Activated CD4-positive, alpha-beta T cell treated with anti-CD3 and anti-CD28 coated beads, Interleukin-2, amount 50 U/mL, for 48 hours (primary cell): ENCODE results near the gene CORT.
"Not testable (repeated sequence)": the region's sequence is repeated elsewhere in the genome, so short reads cannot be mapped to it uniquely, and the experiment has no call there.

Source experiments
- DNase-seq, 2 experiments: peaks; one replicate each; pipeline ENCODE4 v3.0.0-alpha.2; 2020

CORT gene

GRCh38 chr1:10449751-10450150 lies at the start of gene CORT:
CORT (plus strand) TSS chr1:10450031; CDS start chr1:10450224, 193 bp downstream.
- no peak for DNase-seq

- no peak for DNase-seq
Measured at GRCh38 chr1:10401281-10401680, 48.5 kb upstream of the CORT start.

- DNase-seq, result no peak
Measured at GRCh38 chr1:10402729-10403274, 47.0 kb upstream of the CORT start.

- no peak for DNase-seq
Measured at GRCh38 chr1:10407201-10407600, 42.6 kb upstream of the CORT start.

GRCh38 chr1:10415211-10415930 lies 34.5 kb upstream of the CORT start:
- no peak for DNase-seq

- DNase-seq, result not testable (repeated sequence)
Measured at GRCh38 chr1:10415967-10416366, 33.9 kb upstream of the CORT start.

- DNase-seq, result not testable (repeated sequence)
Measured at GRCh38 chr1:10418741-10419140, 31.1 kb upstream of the CORT start.

GRCh38 chr1:10419351-10419750 lies 30.5 kb upstream of the CORT start:
- DNase-seq, result no peak

- no peak for DNase-seq
Measured at GRCh38 chr1:10421637-10422036, 28.2 kb upstream of the CORT start.

- DNase-seq, result no peak
Measured at GRCh38 chr1:10424034-10424433, 25.8 kb upstream of the CORT start.

GRCh38 chr1:10424651-10425050 lies 25.2 kb upstream of the CORT start:
- DNase-seq, result no peak

- DNase-seq, result not testable (repeated sequence)
Measured at GRCh38 chr1:10425826-10426534, 23.9 kb upstream of the CORT start.

GRCh38 chr1:10426535-10426848 lies 23.3 kb upstream of the CORT start:
- not testable (repeated sequence) for DNase-seq

- no peak for DNase-seq
Measured at GRCh38 chr1:10428984-10429383, 20.8 kb upstream of the CORT start.

- DNase-seq, result peak; percentile 21 to 38
Measured at GRCh38 chr1:10429868-10430215, 20.0 kb upstream of the CORT start.

- DNase-seq, result peak; percentile 87 to 90
Measured at GRCh38 chr1:10430216-10431069, 19.4 kb upstream of the CORT start, which contains the start of gene CENPS. CENPS (plus strand) TSS chr1:10430433; CDS start chr1:10430518, 85 bp downstream.

GRCh38 chr1:10431070-10431730 lies 18.6 kb upstream of the CORT start:
- peak in 1 of 2 experiments; percentile 23 for DNase-seq

- DNase-seq, result no peak
Measured at GRCh38 chr1:10432910-10433700, 16.7 kb upstream of the CORT start.

- DNase-seq, result no peak
Measured at GRCh38 chr1:10433790-10434189, 16.0 kb upstream of the CORT start.

GRCh38 chr1:10434590-10434989 lies 15.2 kb upstream of the CORT start:
- DNase-seq, result no peak

- no peak for DNase-seq
Measured at GRCh38 chr1:10437052-10437451, 12.8 kb upstream of the CORT start.

- DNase-seq, result no peak
Measured at GRCh38 chr1:10438677-10439163, 11.1 kb upstream of the CORT start.
